GM23338 (cell line): ENCODE results near the gene WDR47. TPM values are rescaled to one million over a fixed set of nuclear protein-coding genes. Genes with fewer than 3 reads are reported as not detected.

Source experiments
- ATAC-seq: fragments of 200-7000 bp; cut with Tn5 transposase; 3 replicates; pipeline ENCODE4 v1.9.1; 2020
- DNase-seq: peaks from one replicate; pipeline ENCODE4 v3.0.0-alpha.2; 2015; ENCODE audit warnings: low spot score
- H2AFZ ChIP-seq: fragments of 200-600 bp; sonication (generic); 2 replicates; pipeline ENCODE4 v1.8.0; 2016; ENCODE audit warnings: antibody characterized with exemption, mild to moderate bottlenecking, moderate library complexity
- H3F3A ChIP-seq: fragments of 200-600 bp; sonication (generic); replicated peaks from 2 replicates; pipeline ENCODE4 v1.8.0; 2017; ENCODE audit warnings: antibody characterized with exemption, mixed run types, low read depth
- H3K27ac ChIP-seq: fragments of 200-600 bp; sonication (generic); 2 replicates; pipeline ENCODE4 v1.6.1; 2016; ENCODE audit warnings: low read depth
- H3K27me3 ChIP-seq: fragments of 200-600 bp; sonication (generic); 2 replicates; pipeline ENCODE4 v1.8.0; 2016; ENCODE audit warnings: mild to moderate bottlenecking, mixed run types, moderate library complexity; ENCODE audit not compliant: insufficient read depth
- H3K36me3 ChIP-seq: fragments of 200-600 bp; sonication (generic); 2 replicates; pipeline ENCODE4 v1.8.0; 2016; ENCODE audit warnings: mild to moderate bottlenecking; ENCODE audit not compliant: insufficient read depth
- H3K4me1 ChIP-seq: fragments of 200-600 bp; sonication (generic); 2 replicates; pipeline ENCODE4 v1.8.0; 2016; ENCODE audit warnings: mild to moderate bottlenecking, moderate library complexity; ENCODE audit not compliant: insufficient read depth
- H3K4me2 ChIP-seq: fragments of 200-600 bp; sonication (generic); 2 replicates; pipeline ENCODE4 v1.7.1; 2017; ENCODE audit warnings: mixed run types
- H3K4me3 ChIP-seq: fragments of 200-600 bp; sonication (generic); 2 replicates; pipeline ENCODE4 v1.6.1; 2016; ENCODE audit warnings: mixed run types
- H3K79me2 ChIP-seq: fragments of 200-600 bp; sonication (generic); replicated peaks from 2 replicates; pipeline ENCODE4 v1.8.0; 2017; ENCODE audit warnings: mild to moderate bottlenecking; ENCODE audit not compliant: insufficient read depth
- H3K9me2 ChIP-seq: fragments of 200-600 bp; sonication (generic); 2 replicates; pipeline ENCODE4 v1.8.0; 2017; ENCODE audit not compliant: insufficient read depth
- H4K20me1 ChIP-seq: fragments of 200-600 bp; sonication (generic); replicated peaks from 2 replicates; pipeline ENCODE4 v1.8.0; 2017; ENCODE audit warnings: mild to moderate bottlenecking; ENCODE audit not compliant: insufficient read depth
- H3K27ac Mint-ChIP-seq: 2 replicates; pipeline ENCODE4 v1.8.0; 2020; ENCODE audit warnings: inconsistent platforms, mild to moderate bottlenecking, moderate library complexity, mixed read lengths
- H3K27me3 Mint-ChIP-seq: 3 replicates; pipeline ENCODE4 v1.8.0; 2022; ENCODE audit warnings: low read depth, mild to moderate bottlenecking, moderate library complexity, mixed read lengths, inconsistent platforms; ENCODE audit not compliant: insufficient read depth, poor library complexity
- H3K36me3 Mint-ChIP-seq: 3 replicates; pipeline ENCODE4 v1.8.0; 2021; ENCODE audit warnings: low read depth, mild to moderate bottlenecking, inconsistent platforms, moderate library complexity, mixed read lengths
- H3K4me1 Mint-ChIP-seq: 3 replicates; pipeline ENCODE4 v1.8.0; 2020; ENCODE audit warnings: mild to moderate bottlenecking, inconsistent platforms, mixed read lengths
- H3K4me3 Mint-ChIP-seq: 3 replicates; pipeline ENCODE4 v1.8.0; 2021; ENCODE audit warnings: moderate library complexity, mild to moderate bottlenecking, inconsistent platforms, mixed read lengths
- H3K9me3 Mint-ChIP-seq: 3 replicates; pipeline ENCODE4 v1.8.0; 2020; ENCODE audit warnings: moderate library complexity, mild to moderate bottlenecking, inconsistent platforms, mixed read lengths
- CREB1 ChIP-seq: fragments of 250-450 bp; sonication (Bioruptor Pico); IDR thresholded peaks from 2 replicates; pipeline ENCODE4 v1.5.0; 2020; ENCODE audit warnings: low read depth, mild to moderate bottlenecking, moderate library complexity
- EZH2 ChIP-seq: fragments of 200-600 bp; sonication (generic); IDR thresholded peaks from one replicate; pipeline ENCODE4 v1.8.0; 2017; ENCODE audit warnings: antibody characterized with exemption, mild to moderate bottlenecking, low read depth; ENCODE audit not compliant: unreplicated experiment
- EZH2phosphoT487 ChIP-seq: fragments of 200-600 bp; sonication (generic); IDR thresholded peaks from one replicate; pipeline ENCODE4 v1.8.1; 2018; ENCODE audit warnings: antibody characterized with exemption; ENCODE audit not compliant: unreplicated experiment
- JUNB ChIP-seq: IDR thresholded peaks from one replicate; pipeline ENCODE4 v1.6.1; 2016; ENCODE audit warnings: antibody characterized with exemption; ENCODE audit not compliant: unreplicated experiment
- NANOG ChIP-seq: IDR thresholded peaks from 2 replicates; pipeline ENCODE4 v1.6.1; 2016; ENCODE audit warnings: antibody characterized with exemption, borderline replicate concordance
- POLR2AphosphoS5 ChIP-seq: IDR thresholded peaks from 2 replicates; pipeline ENCODE4 v1.6.1; 2016; ENCODE audit warnings: antibody characterized with exemption, low read depth
- STAT1 ChIP-seq: IDR thresholded peaks from one replicate; pipeline ENCODE4 v1.6.1; 2016; ENCODE audit warnings: antibody characterized with exemption; ENCODE audit not compliant: unreplicated experiment
- ZNF114 ChIP-seq: fragments of 250-450 bp; sonication (Bioruptor Pico); IDR thresholded peaks from 2 replicates; pipeline ENCODE4 v1.5.0; 2020; ENCODE audit warnings: mild to moderate bottlenecking, moderate library complexity
- ZNF331 ChIP-seq: fragments of 250-450 bp; sonication (Bioruptor Pico); IDR thresholded peaks from 2 replicates; pipeline ENCODE4 v1.5.0; 2020; ENCODE audit warnings: low read depth, mild to moderate bottlenecking, moderate library complexity
- polyA plus RNA-seq: library from polyadenylated mRNA; unstranded; fragments of >200 nt; fragmentation: Nextera tagmentation; extraction: Ambion mirVana; gene quantifications from 2 replicates; pipeline ENCODE4 v1.2.1, GENCODE V29; 2016
- total RNA-seq: library from RNA; depleted of rRNA; stranded (reverse); fragments of >200 nt; shearing (Covaris generic); gene quantifications from 2 replicates; pipeline ENCODE4 v1.2.3, GENCODE V29; 2014
- TF ChIP-seq, protein P1 (sequence below): IDR thresholded peaks from 2 replicates; pipeline ENCODE4 v1.6.1; 2016; ENCODE audit warnings: antibody characterized with exemption
- TF ChIP-seq, protein P2 (sequence below): fragments of 250-450 bp; sonication (Bioruptor Pico); IDR thresholded peaks from 2 replicates; pipeline ENCODE4 v1.5.0; 2020; ENCODE audit warnings: mild to moderate bottlenecking, moderate library complexity
- TF ChIP-seq, protein P3 (sequence below): IDR thresholded peaks from one replicate; pipeline ENCODE4 v1.6.1; 2018; ENCODE audit warnings: antibody characterized with exemption; ENCODE audit not compliant: unreplicated experiment

WDR47 gene
- total and polyA plus RNA-seq, 2 experiments from 2014 or later: 3.9 to 5.2 TPM

DNA sequence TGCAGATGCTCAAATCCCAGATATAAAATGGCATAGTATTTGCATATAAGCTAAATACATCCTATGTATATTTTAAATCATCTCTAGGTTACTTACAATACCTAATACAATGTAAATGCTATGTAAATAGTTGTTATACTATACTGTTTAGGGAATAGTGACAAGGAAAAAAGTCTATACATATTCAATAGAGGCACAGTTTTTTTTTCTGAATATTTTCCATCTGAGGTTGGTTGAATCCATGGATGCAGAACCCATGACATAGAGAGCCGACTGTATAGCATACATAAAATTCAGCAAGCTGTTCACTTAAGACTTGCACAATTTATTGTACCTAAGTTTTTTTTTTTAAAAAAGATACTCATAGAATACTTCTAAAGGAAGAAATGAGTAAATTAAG is 27.4 kb upstream of the WDR47 start:
- Histone ChIP-seq H3F3A (0 out of 2 replicates have a peak, but pooled peaks cover 4% of the 10 kb centered on the region), H3K27ac (no peak overlapping the region), H2AFZ (no peak overlapping the region), H3K4me1 (no peaks in the 10 kb centered on the region), H3K9me2 (no peaks in the 10 kb centered on the region), H3K4me2 (no peak overlapping the region), H3K4me3 (no peak overlapping the region), H4K20me1 (peaks cover 9% of the 10 kb centered on the region), H3K36me3 (peaks cover 21% of the 10 kb centered on the region), H3K27me3 (no peaks in the 10 kb centered on the region), H3K79me2 (peaks cover 56% of the 10 kb centered on the region)
- Mint-ChIP-seq H3K27me3 (peaks cover 2% of the 10 kb centered on the region), H3K4me1 (peaks cover under 1% of the 10 kb centered on the region; the same call in 1 of the 3 replicates), H3K27ac (no peak overlapping the region), H3K4me3 (no peak overlapping the region), H3K36me3 (peaks cover 54% of the 10 kb centered on the region), H3K9me3 (no peaks in the 10 kb centered on the region; the same call in 2 of the 3 replicates)
- ATAC-seq: no peak
- DNase-seq: no peak
- TF ChIP-seq POLR2AphosphoS5 (no peak), CREB1 (no peak), ZNF331 (CRISPR knock-in tag) (no peak), ZNF114 (CRISPR knock-in tag) (no peak), STAT1 (no peak), EZH2 (no peak), JUNB (no peak), EZH2phosphoT487 (no peak), NANOG (no peak)
- TF ChIP-seq, protein P1, sequence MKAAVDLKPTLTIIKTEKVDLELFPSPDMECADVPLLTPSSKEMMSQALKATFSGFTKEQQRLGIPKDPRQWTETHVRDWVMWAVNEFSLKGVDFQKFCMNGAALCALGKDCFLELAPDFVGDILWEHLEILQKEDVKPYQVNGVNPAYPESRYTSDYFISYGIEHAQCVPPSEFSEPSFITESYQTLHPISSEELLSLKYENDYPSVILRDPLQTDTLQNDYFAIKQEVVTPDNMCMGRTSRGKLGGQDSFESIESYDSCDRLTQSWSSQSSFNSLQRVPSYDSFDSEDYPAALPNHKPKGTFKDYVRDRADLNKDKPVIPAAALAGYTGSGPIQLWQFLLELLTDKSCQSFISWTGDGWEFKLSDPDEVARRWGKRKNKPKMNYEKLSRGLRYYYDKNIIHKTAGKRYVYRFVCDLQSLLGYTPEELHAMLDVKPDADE: no peak
- TF ChIP-seq, protein P2, sequence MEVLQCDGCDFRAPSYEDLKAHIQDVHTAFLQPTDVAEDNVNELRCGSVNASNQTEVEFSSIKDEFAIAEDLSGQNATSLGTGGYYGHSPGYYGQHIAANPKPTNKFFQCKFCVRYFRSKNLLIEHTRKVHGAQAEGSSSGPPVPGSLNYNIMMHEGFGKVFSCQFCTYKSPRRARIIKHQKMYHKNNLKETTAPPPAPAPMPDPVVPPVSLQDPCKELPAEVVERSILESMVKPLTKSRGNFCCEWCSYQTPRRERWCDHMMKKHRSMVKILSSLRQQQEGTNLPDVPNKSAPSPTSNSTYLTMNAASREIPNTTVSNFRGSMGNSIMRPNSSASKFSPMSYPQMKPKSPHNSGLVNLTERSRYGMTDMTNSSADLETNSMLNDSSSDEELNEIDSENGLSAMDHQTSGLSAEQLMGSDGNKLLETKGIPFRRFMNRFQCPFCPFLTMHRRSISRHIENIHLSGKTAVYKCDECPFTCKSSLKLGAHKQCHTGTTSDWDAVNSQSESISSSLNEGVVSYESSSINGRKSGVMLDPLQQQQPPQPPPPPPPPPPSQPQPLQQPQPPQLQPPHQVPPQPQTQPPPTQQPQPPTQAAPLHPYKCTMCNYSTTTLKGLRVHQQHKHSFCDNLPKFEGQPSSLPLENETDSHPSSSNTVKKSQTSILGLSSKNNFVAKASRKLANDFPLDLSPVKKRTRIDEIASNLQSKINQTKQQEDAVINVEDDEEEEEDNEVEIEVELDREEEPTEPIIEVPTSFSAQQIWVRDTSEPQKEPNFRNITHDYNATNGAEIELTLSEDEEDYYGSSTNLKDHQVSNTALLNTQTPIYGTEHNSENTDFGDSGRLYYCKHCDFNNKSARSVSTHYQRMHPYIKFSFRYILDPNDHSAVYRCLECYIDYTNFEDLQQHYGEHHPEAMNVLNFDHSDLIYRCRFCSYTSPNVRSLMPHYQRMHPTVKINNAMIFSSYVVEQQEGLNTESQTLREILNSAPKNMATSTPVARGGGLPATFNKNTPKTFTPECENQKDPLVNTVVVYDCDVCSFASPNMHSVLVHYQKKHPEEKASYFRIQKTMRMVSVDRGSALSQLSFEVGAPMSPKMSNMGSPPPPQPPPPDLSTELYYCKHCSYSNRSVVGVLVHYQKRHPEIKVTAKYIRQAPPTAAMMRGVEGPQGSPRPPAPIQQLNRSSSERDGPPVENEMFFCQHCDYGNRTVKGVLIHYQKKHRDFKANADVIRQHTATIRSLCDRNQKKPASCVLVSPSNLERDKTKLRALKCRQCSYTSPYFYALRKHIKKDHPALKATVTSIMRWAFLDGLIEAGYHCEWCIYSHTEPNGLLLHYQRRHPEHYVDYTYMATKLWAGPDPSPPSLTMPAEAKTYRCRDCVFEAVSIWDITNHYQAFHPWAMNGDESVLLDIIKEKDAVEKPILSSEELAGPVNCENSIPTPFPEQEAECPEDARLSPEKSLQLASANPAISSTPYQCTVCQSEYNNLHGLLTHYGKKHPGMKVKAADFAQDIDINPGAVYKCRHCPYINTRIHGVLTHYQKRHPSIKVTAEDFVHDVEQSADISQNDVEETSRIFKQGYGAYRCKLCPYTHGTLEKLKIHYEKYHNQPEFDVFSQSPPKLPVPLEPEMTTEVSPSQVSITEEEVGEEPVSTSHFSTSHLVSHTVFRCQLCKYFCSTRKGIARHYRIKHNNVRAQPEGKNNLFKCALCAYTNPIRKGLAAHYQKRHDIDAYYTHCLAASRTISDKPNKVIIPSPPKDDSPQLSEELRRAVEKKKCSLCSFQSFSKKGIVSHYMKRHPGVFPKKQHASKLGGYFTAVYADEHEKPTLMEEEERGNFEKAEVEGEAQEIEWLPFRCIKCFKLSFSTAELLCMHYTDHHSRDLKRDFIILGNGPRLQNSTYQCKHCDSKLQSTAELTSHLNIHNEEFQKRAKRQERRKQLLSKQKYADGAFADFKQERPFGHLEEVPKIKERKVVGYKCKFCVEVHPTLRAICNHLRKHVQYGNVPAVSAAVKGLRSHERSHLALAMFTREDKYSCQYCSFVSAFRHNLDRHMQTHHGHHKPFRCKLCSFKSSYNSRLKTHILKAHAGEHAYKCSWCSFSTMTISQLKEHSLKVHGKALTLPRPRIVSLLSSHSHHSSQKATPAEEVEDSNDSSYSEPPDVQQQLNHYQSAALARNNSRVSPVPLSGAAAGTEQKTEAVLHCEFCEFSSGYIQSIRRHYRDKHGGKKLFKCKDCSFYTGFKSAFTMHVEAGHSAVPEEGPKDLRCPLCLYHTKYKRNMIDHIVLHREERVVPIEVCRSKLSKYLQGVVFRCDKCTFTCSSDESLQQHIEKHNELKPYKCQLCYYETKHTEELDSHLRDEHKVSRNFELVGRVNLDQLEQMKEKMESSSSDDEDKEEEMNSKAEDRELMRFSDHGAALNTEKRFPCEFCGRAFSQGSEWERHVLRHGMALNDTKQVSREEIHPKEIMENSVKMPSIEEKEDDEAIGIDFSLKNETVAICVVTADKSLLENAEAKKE: no peak
- TF ChIP-seq, protein P3, sequence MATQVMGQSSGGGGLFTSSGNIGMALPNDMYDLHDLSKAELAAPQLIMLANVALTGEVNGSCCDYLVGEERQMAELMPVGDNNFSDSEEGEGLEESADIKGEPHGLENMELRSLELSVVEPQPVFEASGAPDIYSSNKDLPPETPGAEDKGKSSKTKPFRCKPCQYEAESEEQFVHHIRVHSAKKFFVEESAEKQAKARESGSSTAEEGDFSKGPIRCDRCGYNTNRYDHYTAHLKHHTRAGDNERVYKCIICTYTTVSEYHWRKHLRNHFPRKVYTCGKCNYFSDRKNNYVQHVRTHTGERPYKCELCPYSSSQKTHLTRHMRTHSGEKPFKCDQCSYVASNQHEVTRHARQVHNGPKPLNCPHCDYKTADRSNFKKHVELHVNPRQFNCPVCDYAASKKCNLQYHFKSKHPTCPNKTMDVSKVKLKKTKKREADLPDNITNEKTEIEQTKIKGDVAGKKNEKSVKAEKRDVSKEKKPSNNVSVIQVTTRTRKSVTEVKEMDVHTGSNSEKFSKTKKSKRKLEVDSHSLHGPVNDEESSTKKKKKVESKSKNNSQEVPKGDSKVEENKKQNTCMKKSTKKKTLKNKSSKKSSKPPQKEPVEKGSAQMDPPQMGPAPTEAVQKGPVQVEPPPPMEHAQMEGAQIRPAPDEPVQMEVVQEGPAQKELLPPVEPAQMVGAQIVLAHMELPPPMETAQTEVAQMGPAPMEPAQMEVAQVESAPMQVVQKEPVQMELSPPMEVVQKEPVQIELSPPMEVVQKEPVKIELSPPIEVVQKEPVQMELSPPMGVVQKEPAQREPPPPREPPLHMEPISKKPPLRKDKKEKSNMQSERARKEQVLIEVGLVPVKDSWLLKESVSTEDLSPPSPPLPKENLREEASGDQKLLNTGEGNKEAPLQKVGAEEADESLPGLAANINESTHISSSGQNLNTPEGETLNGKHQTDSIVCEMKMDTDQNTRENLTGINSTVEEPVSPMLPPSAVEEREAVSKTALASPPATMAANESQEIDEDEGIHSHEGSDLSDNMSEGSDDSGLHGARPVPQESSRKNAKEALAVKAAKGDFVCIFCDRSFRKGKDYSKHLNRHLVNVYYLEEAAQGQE: no peak
